H9 (cell line): ENCODE results near the gene AQP9. TPM values are rescaled to one million over a fixed set of nuclear protein-coding genes. Genes with fewer than 3 reads are reported as not detected.

Experiments used
- DNase-seq: peaks from one replicate; pipeline ENCODE4 v3.0.0-alpha.2; 2017
- H2AFZ ChIP-seq: one replicate; pipeline ENCODE4 v1.6.1; 2013; ENCODE audit warnings: mild to moderate bottlenecking, low read length, control low read depth, moderate library complexity
- H2AK5ac ChIP-seq: 2 replicates; pipeline ENCODE4 v1.6.1; 2013; ENCODE audit warnings: low read length, control low read depth, mixed read lengths; ENCODE audit not compliant: insufficient read length
- H2BK120ac ChIP-seq: one replicate; pipeline ENCODE4 v1.6.1; 2013; ENCODE audit warnings: low read depth, mild to moderate bottlenecking, low read length, control low read depth, inconsistent platforms; ENCODE audit not compliant: poor library complexity, severe bottlenecking
- H2BK12ac ChIP-seq: 2 replicates; pipeline ENCODE4 v1.6.1; 2013; ENCODE audit warnings: low read length, control low read depth, mixed read lengths, low read depth; ENCODE audit not compliant: insufficient read length
- H2BK15ac ChIP-seq: 2 replicates; pipeline ENCODE4 v1.6.1; 2013; ENCODE audit warnings: low read depth, low read length, control low read depth
- H2BK20ac ChIP-seq: one replicate; pipeline ENCODE4 v1.6.1; 2013; ENCODE audit warnings: low read depth, mild to moderate bottlenecking, low read length, control low read depth, inconsistent platforms; ENCODE audit not compliant: poor library complexity, severe bottlenecking
- H2BK5ac ChIP-seq: 2 replicates; pipeline ENCODE4 v1.6.1; 2013; ENCODE audit warnings: low read length, control low read depth, mixed read lengths; ENCODE audit not compliant: insufficient read length
- H3K14ac ChIP-seq: 2 replicates; pipeline ENCODE4 v1.6.1; 2013; ENCODE audit warnings: low read length, control low read depth; ENCODE audit not compliant: insufficient read depth
- H3K18ac ChIP-seq: 2 replicates; pipeline ENCODE4 v1.6.1; 2013; ENCODE audit warnings: low read depth, mild to moderate bottlenecking, mixed read lengths, low read length, control low read depth; ENCODE audit not compliant: insufficient read length
- H3K23ac ChIP-seq: 2 replicates; pipeline ENCODE4 v1.6.1; 2013; ENCODE audit warnings: low read length, control low read depth, mixed read lengths, low read depth; ENCODE audit not compliant: insufficient read length
- H3K23me2 ChIP-seq: 2 replicates; pipeline ENCODE4 v1.6.1; 2013; ENCODE audit warnings: low read depth, mild to moderate bottlenecking, mixed read lengths, low read length, control low read depth; ENCODE audit not compliant: insufficient read length, poor library complexity, severe bottlenecking
- H3K27ac ChIP-seq: 2 replicates; pipeline ENCODE4 v1.5.1; 2013; ENCODE audit warnings: low read length, control low read depth, mixed read lengths, low read depth; ENCODE audit not compliant: insufficient read length
- H3K27me3 ChIP-seq: 2 replicates; pipeline ENCODE4 v1.6.1; 2013; ENCODE audit warnings: low read length, control low read depth, inconsistent platforms; ENCODE audit not compliant: insufficient read depth
- H3K4ac ChIP-seq: 2 replicates; pipeline ENCODE4 v1.6.1; 2013; ENCODE audit warnings: low read depth, mild to moderate bottlenecking, control low read depth, inconsistent platforms, low read length, moderate library complexity
- H3K4me1 ChIP-seq: 2 replicates; pipeline ENCODE4 v1.6.1; 2013; ENCODE audit warnings: low read length, control low read depth, inconsistent platforms; ENCODE audit not compliant: insufficient read depth
- H3K4me2 ChIP-seq: 2 replicates; pipeline ENCODE4 v1.6.1; 2013; ENCODE audit warnings: low read length, control low read depth, mixed read lengths; ENCODE audit not compliant: insufficient read length, insufficient read depth
- H3K56ac ChIP-seq: 2 replicates; pipeline ENCODE4 v1.6.1; 2013; ENCODE audit warnings: low read depth, mild to moderate bottlenecking, mixed read lengths, low read length, control low read depth; ENCODE audit not compliant: insufficient read length
- H3K79me1 ChIP-seq: 2 replicates; pipeline ENCODE4 v1.6.1; 2013; ENCODE audit warnings: low read depth, mild to moderate bottlenecking, moderate library complexity, low read length, control low read depth, inconsistent platforms; ENCODE audit not compliant: insufficient read depth, poor library complexity, severe bottlenecking
- H3K79me2 ChIP-seq: 2 replicates; pipeline ENCODE4 v1.6.1; 2013; ENCODE audit warnings: low read length, control low read depth, inconsistent platforms; ENCODE audit not compliant: insufficient read depth
- H3K9ac ChIP-seq: 2 replicates; pipeline ENCODE4 v1.6.1; 2013; ENCODE audit warnings: low read length, control low read depth, mixed read lengths; ENCODE audit not compliant: insufficient read length; ENCODE audit errors: extremely low read depth
- H3K9me3 ChIP-seq: one replicate; pipeline ENCODE4 v1.6.1; 2013; ENCODE audit warnings: low read depth, low read length, inconsistent platforms; ENCODE audit not compliant: control insufficient read depth
- H3T11ph ChIP-seq: one replicate; pipeline ENCODE4 v1.6.1; 2013; ENCODE audit warnings: mild to moderate bottlenecking, low read length, control low read depth, inconsistent platforms
- H4K20me1 ChIP-seq: one replicate; pipeline ENCODE4 v1.6.1; 2013; ENCODE audit not compliant: control insufficient read depth, insufficient read length, insufficient read depth
- H4K5ac ChIP-seq: 2 replicates; pipeline ENCODE4 v1.6.1; 2013; ENCODE audit warnings: low read depth, mild to moderate bottlenecking, mixed read lengths, low read length, control low read depth; ENCODE audit not compliant: insufficient read length
- H4K8ac ChIP-seq: replicated peaks from 2 replicates; pipeline ENCODE4 v1.6.1; 2013; ENCODE audit warnings: low read length, control low read depth, mixed read lengths, low read depth; ENCODE audit not compliant: insufficient read length
- H4K91ac ChIP-seq: 2 replicates; pipeline ENCODE4 v1.6.1; 2013; ENCODE audit warnings: low read depth, mild to moderate bottlenecking, moderate library complexity, mixed read lengths, low read length, control low read depth; ENCODE audit not compliant: insufficient read length
- H3K27ac Mint-ChIP-seq, 3 experiments: 2 replicates in 2 of 3; 3 replicates in 1 of 3; pipeline ENCODE4 v1.8.0; 2020 to 2021; ENCODE audit warnings: mixed read lengths in 3 of 3, mild to moderate bottlenecking in 1 of 3, moderate library complexity in 1 of 3
- H3K27me3 Mint-ChIP-seq: 2 replicates; pipeline ENCODE4 v1.8.0; 2021; ENCODE audit warnings: low read depth, mild to moderate bottlenecking, moderate library complexity, mixed read lengths
- H3K36me3 Mint-ChIP-seq, 3 experiments: 2 replicates in 2 of 3; 3 replicates in 1 of 3; pipeline ENCODE4 v1.8.0; 2020 to 2021; ENCODE audit warnings: low read depth in 3 of 3, mixed read lengths in 3 of 3; ENCODE audit not compliant: insufficient read depth in 1 of 3
- H3K4me1 Mint-ChIP-seq, 2 experiments: 2 replicates each; pipeline ENCODE4 v1.8.0; 2020; ENCODE audit warnings: mixed read lengths in 2 of 2
- H3K4me3 Mint-ChIP-seq, 2 experiments: 2 replicates in 1 of 2; 3 replicates in 1 of 2; pipeline ENCODE4 v1.8.0; 2020 to 2021; ENCODE audit warnings: mild to moderate bottlenecking in 2 of 2, mixed read lengths in 2 of 2, moderate library complexity in 1 of 2
- H3K9me3 Mint-ChIP-seq, 2 experiments: 2 replicates in 1 of 2; 3 replicates in 1 of 2; pipeline ENCODE4 v1.8.0; 2020; ENCODE audit warnings: mild to moderate bottlenecking in 2 of 2, mixed read lengths in 2 of 2, moderate library complexity in 1 of 2
- CTCF ChIP-seq: fragments of 200-600 bp; sonication (generic); conservative IDR thresholded peaks from 3 replicates; pipeline ENCODE4 v1.8.0; 2021; ENCODE audit warnings: antibody characterized with exemption, mild to moderate bottlenecking
- WGBS: extraction: QIAGEN DNeasy Blood & Tissue Kit; methylation state at CpG from one replicate; pipeline ENCODE4 v1.1.7; 2013; ENCODE audit warnings: missing lambda C conversion rate, low lambda C conversion rate, mixed read lengths; ENCODE audit not compliant: insufficient read length; ENCODE audit errors: extremely low coverage; 5-methylcytosine and 5-hydroxymethylcytosine counted together
- total RNA-seq: library from RNA; stranded (reverse); gene quantifications from 2 replicates; pipeline ENCODE4 v1.2.1, GENCODE V29; 2021

Gene AQP9
- total RNA-seq, 1 experiment from 2014 or later: not detected

- Mint-ChIP-seq H3K36me3 (no peaks in the 10 kb centered on the region), H3K27ac (no peak overlapping the region; a peak in 1 of 7 replicates), H3K27me3 (no peaks in the 10 kb centered on the region), H3K4me1 (peaks cover 5 to 8% of the 10 kb centered on the region in 2 experiments), H3K4me3 (no peak overlapping the region), H3K9me3 (no peaks in the 10 kb centered on the region; a peak in 1 of 5 replicates)
- H2BK15ac ChIP-seq: no peak overlapping the region
- no peak overlapping the region for H3K4me2 ChIP-seq
- DNase-seq: no peak
- peak overlapping the region; percentile 97 for H2AFZ ChIP-seq
- H3K27ac ChIP-seq: no peak overlapping the region
- no peak overlapping the region for H2AK5ac ChIP-seq
- peak; percentile 67 for TF ChIP-seq CTCF
- H3K56ac ChIP-seq: no peak overlapping the region
- no peaks in the 10 kb centered on the region for H3K4me1 ChIP-seq
- H3K9ac ChIP-seq: no peak overlapping the region
- no peak overlapping the region for H3K4ac ChIP-seq
- no peaks in the 10 kb centered on the region for H3K27me3 ChIP-seq
- no peak overlapping the region for H4K91ac ChIP-seq
- no peaks in the 10 kb centered on the region for H3K79me2 ChIP-seq
- no peaks in the 10 kb centered on the region for H4K20me1 ChIP-seq
- no peak overlapping the region for H2BK20ac ChIP-seq
- no peak overlapping the region for H2BK12ac ChIP-seq
- H4K5ac ChIP-seq: no peak overlapping the region
- H3K79me1 ChIP-seq: no peaks in the 10 kb centered on the region
- H3K18ac ChIP-seq: no peak overlapping the region
- H3K14ac ChIP-seq: no peak overlapping the region
- H2BK5ac ChIP-seq: no peak overlapping the region
- no peak overlapping the region for H3T11ph ChIP-seq
- no peaks in the 10 kb centered on the region for H3K23me2 ChIP-seq
- no peak overlapping the region for H4K8ac ChIP-seq
- no peak overlapping the region for H2BK120ac ChIP-seq
- H3K23ac ChIP-seq: no peak overlapping the region
- no CpG with 5 or more reads among the region's 7 CpGs for WGBS
- no peaks in the 10 kb centered on the region for H3K9me3 ChIP-seq
Measured at GRCh38 chr15:58212909-58213526, 74.8 kb downstream of the AQP9 start.
